Subcutaneous adipose tissue (tissue), 4 donors: ENCODE results near the gene COX20. TPM values are rescaled to one million over a fixed set of nuclear protein-coding genes. Genes with fewer than 3 reads are reported as not detected.

Experiments used
- CTCF ChIP-seq: fragments of 450-650 bp; IDR thresholded peaks from one replicate; pipeline ENCODE4 v1.5.1; 2016; ENCODE audit warnings: low read depth, mild to moderate bottlenecking, control low read depth, antibody characterized with exemption, moderate library complexity
- total RNA-seq, 4 donors: library from RNA; depleted of rRNA; stranded (reverse); fragments of >200 nt; gene quantifications; one replicate each; pipeline ENCODE4 v1.1.0, GENCODE V29; 2016

The COX20 gene
- total RNA-seq, 4 donors from 2014 or later = 25.8 to 55.1 (median 31.1) TPM

DNA sequence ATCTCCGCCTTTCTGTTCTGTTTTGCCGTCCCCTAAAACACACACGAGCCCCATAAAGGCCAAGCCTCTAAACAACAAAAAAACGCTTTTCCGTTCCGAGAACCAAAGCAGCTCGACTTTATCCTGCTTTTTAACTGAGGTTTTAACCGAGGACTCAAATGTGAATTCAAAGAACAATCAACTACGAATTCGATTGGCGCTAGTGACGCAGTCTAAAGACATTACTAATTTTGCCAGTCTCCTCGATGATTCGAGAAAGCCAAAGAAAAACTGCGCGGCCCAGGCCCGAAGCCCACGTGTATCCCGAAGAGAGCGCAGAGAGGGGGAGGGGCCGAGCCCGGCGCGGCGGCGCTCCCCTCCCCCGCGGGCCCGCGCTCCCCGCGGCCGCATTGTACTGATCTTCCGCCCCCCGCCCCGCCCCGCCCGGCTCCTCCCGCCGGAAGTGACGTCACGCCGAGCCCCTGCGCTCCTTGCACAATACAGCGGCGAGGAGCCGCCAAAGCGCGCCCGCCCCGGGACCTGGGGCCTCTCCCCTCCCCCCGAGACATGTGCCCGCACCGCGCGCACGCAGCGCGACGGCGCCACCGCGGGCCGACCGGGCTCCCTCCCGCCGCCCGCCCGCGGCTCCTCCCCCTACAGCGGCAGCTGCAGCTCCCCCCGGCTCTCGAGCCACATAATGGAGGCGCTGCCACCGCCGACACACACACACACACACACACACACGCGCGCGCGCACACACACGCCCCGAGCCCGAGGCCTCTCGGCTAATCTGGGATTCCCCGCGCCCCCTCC is 27.4 kb downstream of the COX20 start:
- no peak for TF ChIP-seq CTCF

DNA sequence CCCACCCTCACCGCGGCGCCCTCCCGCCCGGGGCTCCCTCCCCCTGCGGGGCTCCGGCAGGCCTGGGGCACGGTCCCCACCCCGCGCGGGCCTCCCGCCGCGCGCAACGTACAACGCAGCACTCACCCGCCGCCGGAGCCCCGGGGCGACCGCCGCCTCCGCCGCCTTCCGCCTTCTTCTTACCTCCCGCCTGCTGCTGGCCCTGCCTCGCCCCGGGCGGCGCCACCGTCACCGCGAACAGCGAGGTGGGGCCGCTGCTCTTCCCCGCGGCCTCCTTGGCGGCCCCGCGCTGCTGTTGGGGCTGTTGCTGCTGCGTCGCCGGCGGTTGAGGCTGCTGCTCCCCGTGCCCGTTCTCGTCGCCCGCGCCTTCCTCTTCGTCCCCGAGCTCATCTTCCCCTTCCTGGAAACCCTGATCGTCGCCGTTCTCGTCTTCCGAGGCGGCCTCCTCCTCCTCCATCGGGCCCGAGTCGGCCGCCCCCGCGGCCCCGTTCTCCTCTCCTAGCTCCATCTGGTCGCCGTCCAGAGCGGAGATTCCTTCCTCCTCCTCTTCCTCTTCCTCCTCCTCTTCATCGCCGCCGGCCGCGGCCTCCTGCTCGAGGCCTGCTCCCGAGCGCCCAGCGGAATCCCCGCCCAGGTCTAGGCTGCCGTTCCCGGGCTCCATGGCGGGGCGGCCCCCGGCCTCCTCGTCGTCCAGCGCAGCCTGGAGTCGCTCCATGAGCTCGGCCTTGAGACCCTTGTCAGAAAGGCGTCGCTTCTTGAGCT is 28.2 kb downstream of the COX20 start:
- TF ChIP-seq CTCF = no peak

DNA sequence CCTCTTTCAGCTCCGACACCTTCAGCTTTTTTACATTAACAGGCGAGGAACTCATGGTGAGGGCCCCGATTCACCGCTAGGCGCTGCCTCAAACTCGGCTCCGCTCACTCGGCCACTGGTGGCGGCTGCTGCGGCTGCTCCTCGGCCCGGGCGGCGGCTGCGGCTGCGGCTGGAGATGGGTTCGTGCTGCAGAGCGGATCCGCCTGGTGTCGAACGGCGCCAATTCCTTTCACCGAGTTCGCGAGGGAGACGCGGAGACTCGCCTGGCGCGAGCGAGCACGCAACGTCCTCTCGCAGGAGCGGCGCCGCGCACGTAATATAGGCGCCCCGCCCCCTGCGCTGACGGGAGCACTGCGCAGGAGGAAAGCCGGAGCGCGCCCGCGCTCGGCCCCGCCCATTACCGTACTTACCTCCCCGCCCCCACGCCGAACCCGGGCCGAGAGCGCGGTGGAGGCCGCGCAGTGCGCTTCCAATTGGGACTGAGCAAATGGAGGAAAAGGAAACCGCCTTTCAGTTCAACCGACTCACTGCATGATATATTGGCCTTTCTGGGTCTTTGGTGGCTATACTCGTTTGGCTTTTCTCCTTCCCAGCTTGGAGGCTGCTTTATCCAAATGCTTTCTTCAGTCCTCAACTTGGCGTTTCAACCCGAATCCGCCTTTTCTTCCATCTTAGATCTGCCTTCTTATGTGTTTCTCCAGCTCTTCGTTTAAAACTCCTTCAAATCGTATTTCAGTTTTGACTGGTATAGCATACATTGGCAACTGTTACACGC is 29.0 kb downstream of the COX20 start, which contains the start of gene HNRNPU:
Gene HNRNPU, minus strand, starts transcription at position 291 of the 775 bp plus-strand sequence. Its CDS starts 236 bp downstream, at position 55.
- TF ChIP-seq CTCF = no peak

- no peak for TF ChIP-seq CTCF
Observed at GRCh38 chr1:244865028-244865371, 29.5 kb downstream of the COX20 start.

DNA sequence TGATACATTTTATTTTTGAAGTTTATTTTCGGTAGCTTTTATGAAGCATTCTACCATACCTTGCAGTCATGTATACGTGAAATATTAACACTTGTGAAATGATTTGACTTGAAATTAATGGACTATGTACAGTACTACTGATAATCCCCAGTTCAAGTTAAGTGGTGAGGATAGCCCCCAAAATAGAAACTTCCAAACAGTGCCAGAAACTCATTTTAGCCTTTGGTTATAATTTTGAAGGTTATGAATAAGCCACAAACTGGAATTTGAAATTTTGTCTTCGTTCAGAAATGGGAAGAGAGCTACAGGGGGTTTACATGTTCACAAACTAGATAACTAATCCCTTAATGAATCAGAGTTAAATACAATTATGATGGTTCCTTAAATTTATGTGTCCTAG is 30.4 kb downstream of the COX20 start:
- no peak for TF ChIP-seq CTCF

- TF ChIP-seq CTCF = no peak
Observed at GRCh38 chr1:244866355-244866754, 30.9 kb downstream of the COX20 start.
